Measurements from ENCODE around the gene SLC66A3.

DNA sequence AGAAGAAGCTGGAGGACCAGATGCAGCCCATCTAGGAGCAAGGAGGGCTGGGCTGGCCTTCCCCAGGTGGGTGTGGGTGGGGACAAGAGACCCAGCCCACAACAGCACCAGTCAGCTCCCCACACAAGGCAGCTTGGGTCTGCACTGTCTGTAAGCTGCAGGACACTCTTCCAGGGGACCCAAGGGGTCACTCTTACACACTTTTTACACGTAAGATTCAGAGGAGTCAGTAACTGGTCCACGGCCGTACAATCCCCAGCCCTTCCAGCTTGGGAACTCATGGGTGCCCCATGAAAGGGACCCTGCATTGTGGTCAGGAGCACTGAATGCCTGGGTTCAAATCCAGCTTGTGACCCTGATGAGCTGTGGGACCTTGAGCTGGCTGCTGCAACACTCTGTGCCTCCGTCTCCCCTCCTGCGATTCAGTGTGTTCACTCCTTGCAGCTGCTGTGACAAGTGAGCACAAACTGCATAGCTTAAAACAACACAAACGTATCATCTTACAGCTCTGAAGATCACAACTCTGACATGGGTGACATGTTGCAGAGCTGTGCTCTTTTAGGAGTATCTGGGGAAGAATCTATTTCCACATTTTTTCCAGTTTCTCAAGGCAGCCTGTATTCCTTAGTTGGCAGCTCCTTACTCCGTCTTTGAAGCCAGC lies 11.1 kb upstream of the SLC66A3 start:
- TF ChIP-seq, protein P1, sequence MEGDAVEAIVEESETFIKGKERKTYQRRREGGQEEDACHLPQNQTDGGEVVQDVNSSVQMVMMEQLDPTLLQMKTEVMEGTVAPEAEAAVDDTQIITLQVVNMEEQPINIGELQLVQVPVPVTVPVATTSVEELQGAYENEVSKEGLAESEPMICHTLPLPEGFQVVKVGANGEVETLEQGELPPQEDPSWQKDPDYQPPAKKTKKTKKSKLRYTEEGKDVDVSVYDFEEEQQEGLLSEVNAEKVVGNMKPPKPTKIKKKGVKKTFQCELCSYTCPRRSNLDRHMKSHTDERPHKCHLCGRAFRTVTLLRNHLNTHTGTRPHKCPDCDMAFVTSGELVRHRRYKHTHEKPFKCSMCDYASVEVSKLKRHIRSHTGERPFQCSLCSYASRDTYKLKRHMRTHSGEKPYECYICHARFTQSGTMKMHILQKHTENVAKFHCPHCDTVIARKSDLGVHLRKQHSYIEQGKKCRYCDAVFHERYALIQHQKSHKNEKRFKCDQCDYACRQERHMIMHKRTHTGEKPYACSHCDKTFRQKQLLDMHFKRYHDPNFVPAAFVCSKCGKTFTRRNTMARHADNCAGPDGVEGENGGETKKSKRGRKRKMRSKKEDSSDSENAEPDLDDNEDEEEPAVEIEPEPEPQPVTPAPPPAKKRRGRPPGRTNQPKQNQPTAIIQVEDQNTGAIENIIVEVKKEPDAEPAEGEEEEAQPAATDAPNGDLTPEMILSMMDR (IDR thresholded peaks at IDR 0.05; ENCODE audit: low read depth, low read length): no peak
- TF ChIP-seq EZH2phosphoT487 (IDR thresholded peaks at IDR 0.05; ENCODE audit: low read depth): no peak

Data from OCI-LY3 (cell line).